ENCODE data around the gene BPIFB3.

GRCh38 chr20:33072813-33073212, 19.1 kb downstream of the BPIFB3 start:
- TF ChIP-seq, protein P1, sequence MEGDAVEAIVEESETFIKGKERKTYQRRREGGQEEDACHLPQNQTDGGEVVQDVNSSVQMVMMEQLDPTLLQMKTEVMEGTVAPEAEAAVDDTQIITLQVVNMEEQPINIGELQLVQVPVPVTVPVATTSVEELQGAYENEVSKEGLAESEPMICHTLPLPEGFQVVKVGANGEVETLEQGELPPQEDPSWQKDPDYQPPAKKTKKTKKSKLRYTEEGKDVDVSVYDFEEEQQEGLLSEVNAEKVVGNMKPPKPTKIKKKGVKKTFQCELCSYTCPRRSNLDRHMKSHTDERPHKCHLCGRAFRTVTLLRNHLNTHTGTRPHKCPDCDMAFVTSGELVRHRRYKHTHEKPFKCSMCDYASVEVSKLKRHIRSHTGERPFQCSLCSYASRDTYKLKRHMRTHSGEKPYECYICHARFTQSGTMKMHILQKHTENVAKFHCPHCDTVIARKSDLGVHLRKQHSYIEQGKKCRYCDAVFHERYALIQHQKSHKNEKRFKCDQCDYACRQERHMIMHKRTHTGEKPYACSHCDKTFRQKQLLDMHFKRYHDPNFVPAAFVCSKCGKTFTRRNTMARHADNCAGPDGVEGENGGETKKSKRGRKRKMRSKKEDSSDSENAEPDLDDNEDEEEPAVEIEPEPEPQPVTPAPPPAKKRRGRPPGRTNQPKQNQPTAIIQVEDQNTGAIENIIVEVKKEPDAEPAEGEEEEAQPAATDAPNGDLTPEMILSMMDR (IDR thresholded peaks at IDR 0.05), result no peak
- TF ChIP-seq POLR2A (IDR thresholded peaks at IDR 0.05), result no peak
